Testis (tissue), 2 donors: ENCODE results near the gene MYH13.

Experiments
- CTCF ChIP-seq, 3 experiments: fragments of 450-650 bp in 2 of 3; fragments of 200-600 bp in 1 of 3; sonication (generic) in 1 of 3; IDR thresholded peaks; one replicate each; pipeline ENCODE4 v1.5.1; 2016 to 2019; ENCODE audit warnings: antibody characterized with exemption in 3 of 3, mild to moderate bottlenecking in 2 of 3, moderate library complexity in 1 of 3
- POLR2A ChIP-seq: fragments of 450-650 bp; IDR thresholded peaks from one replicate; pipeline ENCODE4 v1.6.1; 2017; ENCODE audit warnings: antibody characterized with exemption, mild to moderate bottlenecking, moderate library complexity

- TF ChIP-seq POLR2A (no peak), CTCF (IDR thresholded peaks at IDR 0.05) (no peak)
These were observed 36.4 kb downstream of the MYH13 start for GRCh38 chr17:10336393-10336792.
